Endothelial cell of umbilical vein (primary cell): ENCODE data around the gene PPFIA1. TPM values are rescaled to one million over a fixed set of nuclear protein-coding genes. Genes with fewer than 3 reads are reported as not detected.

Experiments used
- BruUV-seq: library from RNA; stranded (reverse); fragments of 400-500 nt; replicated peaks from 2 replicates; lab custom pipeline; 2021; lab: Mats Ljungman, UMichigan
- CTCF ChIA-PET: fragments of 300-600, 350-600 bp; sonication (Branson Sonifier 250); formaldehyde crosslinking; loops from one replicate; lab custom pipeline; 2021; ENCODE audit warnings: antibody characterized with exemption, inconsistent platforms; lab: Charles Lee
- POLR2A ChIA-PET: fragments of 300-600, 350-600 bp; sonication (Branson Sonifier 250); formaldehyde crosslinking; loops from one replicate; lab custom pipeline; 2021; ENCODE audit warnings: antibody characterized with exemption, inconsistent platforms; lab: Charles Lee
- DNase-seq: peaks from one replicate; pipeline ENCODE4 v3.0.0-alpha.2; 2011; ENCODE audit warnings: low read depth, low spot score
- FAIRE-seq: peaks from 2 replicates; lab custom pipeline; 2011; peaks lifted over from hg19 to GRCh38; lab: Jason Lieb, UNC
- H2AFZ ChIP-seq: 2 replicates; pipeline ENCODE4 v1.6.0; 2012; ENCODE audit warnings: low read depth, low read length, control low read depth, inconsistent platforms
- H3K27ac ChIP-seq: 2 replicates; pipeline ENCODE4 v1.5.1; 2011; ENCODE audit warnings: low read depth, mild to moderate bottlenecking, control low read depth, low read length, moderate library complexity; ENCODE audit not compliant: insufficient read depth
- H3K27me3 ChIP-seq, 2 experiments: 2 replicates each; pipeline versions ENCODE4 v1.6.0 to v1.6.1; 2011; ENCODE audit warnings: low read length in 2 of 2, mixed read lengths in 1 of 2; ENCODE audit not compliant: control insufficient read depth in 2 of 2, insufficient read depth in 2 of 2
- H3K36me3 ChIP-seq, 2 experiments: 2 replicates in 1 of 2; 3 replicates in 1 of 2; pipeline ENCODE4 v1.5.1; 2011; ENCODE audit warnings: low read length in 2 of 2, mild to moderate bottlenecking in 1 of 2, moderate library complexity in 1 of 2; ENCODE audit not compliant: control insufficient read depth in 2 of 2, insufficient read depth in 2 of 2; ENCODE audit errors: extremely low read depth in 1 of 2
- H3K4me1 ChIP-seq: 3 replicates; pipeline ENCODE4 v1.5.1; 2011; ENCODE audit warnings: mild to moderate bottlenecking, low read length; ENCODE audit not compliant: control insufficient read depth, insufficient read depth; ENCODE audit errors: extremely low read depth
- H3K4me2 ChIP-seq: 2 replicates; pipeline ENCODE4 v1.6.1; 2011; ENCODE audit warnings: low read length, control low read depth, mixed read lengths; ENCODE audit not compliant: insufficient read depth
- H3K4me3 ChIP-seq, 3 experiments: fragments of 200-600 bp in 1 of 3; sonication (generic), shearing (Covaris generic) in 1 of 3; replicated peaks in 1 of 3; 2 replicates each; pipeline ENCODE4 v1.5.1; 2011 to 2016; ENCODE audit warnings: control low read depth in 3 of 3, low read length in 3 of 3, mild to moderate bottlenecking in 2 of 3, inconsistent platforms in 1 of 3, low read depth in 1 of 3, moderate library complexity in 1 of 3; ENCODE audit not compliant: insufficient read depth in 1 of 3
- H3K79me2 ChIP-seq: 2 replicates; pipeline ENCODE4 v1.6.0; 2012; ENCODE audit warnings: low read length, inconsistent platforms; ENCODE audit not compliant: control insufficient read depth, insufficient read depth
- H3K9ac ChIP-seq: replicated peaks from 2 replicates; pipeline ENCODE3; 2011; ENCODE audit warnings: low read length, control low read depth; ENCODE audit not compliant: insufficient read depth; ENCODE audit errors: extremely low read depth
- H3K9me1 ChIP-seq: replicated peaks from 3 replicates; pipeline ENCODE4 v1.6.0; 2011; ENCODE audit warnings: mild to moderate bottlenecking, low read length; ENCODE audit not compliant: control insufficient read depth, insufficient read depth; ENCODE audit errors: extremely low read depth
- H3K9me3 ChIP-seq: replicated peaks from 2 replicates; pipeline ENCODE4 v1.5.1; 2012; ENCODE audit warnings: low read length, inconsistent platforms; ENCODE audit not compliant: control insufficient read depth, insufficient read depth
- H4K20me1 ChIP-seq: replicated peaks from 2 replicates; pipeline ENCODE3; 2011; ENCODE audit warnings: mild to moderate bottlenecking, low read length; ENCODE audit not compliant: control insufficient read depth, insufficient read depth; ENCODE audit errors: extremely low read depth
- CTCF ChIP-seq, 2 donors: IDR thresholded peaks; 1 replicate in 1 of 2; 2 replicates in 1 of 2; pipeline ENCODE4 v1.5.1; 2011; ENCODE audit warnings: low read length in 2 of 2, mild to moderate bottlenecking in 2 of 2, moderate library complexity in 2 of 2, control low read depth in 1 of 2, inconsistent platforms in 1 of 2, low read depth in 1 of 2; ENCODE audit not compliant: insufficient read depth in 1 of 2; ENCODE audit errors: extremely low read depth in 1 of 2
- EZH2 ChIP-seq: IDR thresholded peaks from 2 replicates; pipeline ENCODE4 v1.6.1; 2012; ENCODE audit warnings: borderline replicate concordance, low read depth, mild to moderate bottlenecking, moderate library complexity, low read length, inconsistent platforms; ENCODE audit not compliant: severe bottlenecking
- FOS ChIP-seq: IDR thresholded peaks from 2 replicates; pipeline ENCODE4 v1.6.1; 2011; ENCODE audit warnings: mild to moderate bottlenecking, low read length, moderate library complexity, borderline replicate concordance; ENCODE audit not compliant: insufficient read depth
- GATA2 ChIP-seq: IDR thresholded peaks from 2 replicates; pipeline ENCODE4 v1.7.0; 2011; ENCODE audit warnings: low read depth, mild to moderate bottlenecking, moderate library complexity, mixed read lengths, low read length; ENCODE audit not compliant: insufficient read length, insufficient read depth
- JUN ChIP-seq: IDR thresholded peaks from 2 replicates; pipeline ENCODE4 v1.6.1; 2011; ENCODE audit warnings: borderline replicate concordance, low read depth; ENCODE audit not compliant: insufficient read length, insufficient read depth
- MYC ChIP-seq: IDR thresholded peaks from one replicate; pipeline ENCODE4 v1.6.1; 2011; ENCODE audit warnings: mild to moderate bottlenecking, low read depth, low read length
- POLR2A ChIP-seq: IDR thresholded peaks from 2 replicates; pipeline ENCODE4 v1.6.1; 2012; ENCODE audit warnings: low read depth, mild to moderate bottlenecking, control low read depth, low read length
- POLR2AphosphoS5 ChIP-seq: IDR thresholded peaks from 2 replicates; pipeline ENCODE4 v1.6.1; 2012; ENCODE audit warnings: low read depth, mild to moderate bottlenecking, control low read depth, low read length, moderate library complexity; ENCODE audit not compliant: insufficient read depth
- dilution Hi-C: fragments of 300-500 bp; cut with MboI; formaldehyde crosslinking; loops from one replicate; pipeline ENCODE4 v1.15.0; 2019; ENCODE audit warnings: low sequenced_read_pairs; ENCODE audit not compliant: extremely low pct_ligation_motif_present
- intact Hi-C: fragments of 100-400 bp; cut with micrococcal nuclease; formaldehyde crosslinking; loops from one replicate; pipeline ENCODE4 v1.10.0; 2022
- polyA plus RNA-seq, 4 experiments: library from polyadenylated mRNA; depleted of rRNA in 3 of 4; stranded (reverse) in 3 of 4; unstranded in 1 of 4; fragments of >200 nt; gene quantifications; 2 replicates each; pipeline versions ENCODE4 v1.2.1 to v1.2.3, GENCODE V29; 2011 to 2012; ENCODE audit warnings: missing spikeins in 1 of 4
- total RNA-seq: library from RNA; stranded (reverse); gene quantifications from 2 replicates; pipeline ENCODE4 v1.2.3, GENCODE V29; 2021
- TF ChIP-seq, protein P1 (sequence below): IDR thresholded peaks from 2 replicates; pipeline ENCODE4 v1.6.1; 2011; ENCODE audit not compliant: insufficient read depth, insufficient read length

Gene PPFIA1
- total and polyA plus RNA-seq, 2 donors (not counting 3 experiments of a cell fraction or from before 2014, with no cell fraction given): 44.3 to 60.9 TPM

GRCh38 chr11:70353329-70353728, 82.8 kb downstream of the PPFIA1 start:
- Histone ChIP-seq H4K20me1 (no peaks in the 10 kb centered on the region), H3K4me1 (no peaks in the 10 kb centered on the region), H3K27ac (no peak overlapping the region), H3K9me3 (no peaks in the 10 kb centered on the region), H3K79me2 (no peaks in the 10 kb centered on the region), H3K36me3 (peaks cover 9 to 28% of the 10 kb centered on the region in 2 experiments), H3K4me3 (no peak overlapping the region), H3K27me3 (no peaks in the 10 kb centered on the region), H3K9ac (no peak overlapping the region), H2AFZ (no peak overlapping the region), H3K4me2 (no peak overlapping the region), H3K9me1 (no peaks in the 10 kb centered on the region)
- ChIA-PET CTCF (no interaction called here), POLR2A (no interaction called here)
- DNase-seq (no peak), FAIRE-seq (no peak)
- intact Hi-C loops: no loop called here
- BruUV-seq: no TSS peak
- no peak for TF ChIP-seq POLR2AphosphoS5
- TF ChIP-seq EZH2: no peak
- no peak for TF ChIP-seq CTCF (IDR thresholded peaks at IDR 0.05; ENCODE audit: extremely low read depth in 1 of 2, insufficient read depth in 1 of 2, low read depth in 1 of 2, low read length in 2 of 2)
- TF ChIP-seq POLR2A: no peak
- TF ChIP-seq JUN: no peak
- TF ChIP-seq FOS: no peak
- no peak for TF ChIP-seq GATA2
- TF ChIP-seq, protein P1, sequence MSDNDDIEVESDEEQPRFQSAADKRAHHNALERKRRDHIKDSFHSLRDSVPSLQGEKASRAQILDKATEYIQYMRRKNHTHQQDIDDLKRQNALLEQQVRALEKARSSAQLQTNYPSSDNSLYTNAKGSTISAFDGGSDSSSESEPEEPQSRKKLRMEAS: no peak
- TF ChIP-seq MYC: no peak
- dilution Hi-C loops: no loop called here
